HL-60 (cell line): Measurements from ENCODE around the gene CLCA4.

Experiments
- DNase-seq, 2 experiments: peaks; one replicate each; pipeline ENCODE4 v3.0.0-alpha.2; 2010 to 2020; ENCODE audit warnings: low read depth in 1 of 2, low spot score in 1 of 2
- H3K27ac ChIP-seq: fragments of 250-450 bp; sonication (Bioruptor Pico); replicated peaks from 2 replicates; pipeline ENCODE4 v1.5.1; 2020; ENCODE audit warnings: mild to moderate bottlenecking, moderate library complexity
- H3K27me3 ChIP-seq: fragments of 250-450 bp; sonication (Bioruptor Pico); 2 replicates; pipeline ENCODE4 v1.5.1; 2021; ENCODE audit warnings: mild to moderate bottlenecking, moderate library complexity; ENCODE audit not compliant: insufficient read depth, poor library complexity, severe bottlenecking
- H3K4me3 ChIP-seq: replicated peaks from 2 replicates; pipeline ENCODE4 v1.5.1; 2011; ENCODE audit warnings: mild to moderate bottlenecking, control low read depth, low read length; ENCODE audit not compliant: insufficient read depth
- GABPA ChIP-seq: IDR thresholded peaks from 2 replicates; pipeline ENCODE4 v1.6.1; 2012; ENCODE audit warnings: low read depth
- POLR2AphosphoS5 ChIP-seq: IDR thresholded peaks from 2 replicates; pipeline ENCODE4 v1.6.1; 2012; ENCODE audit warnings: low read depth
- REST ChIP-seq: IDR thresholded peaks from 2 replicates; pipeline ENCODE4 v1.6.1; 2012; ENCODE audit warnings: low read depth; ENCODE audit not compliant: insufficient replicate concordance
- SPI1 ChIP-seq: IDR thresholded peaks from 2 replicates; pipeline ENCODE4 v1.6.1; 2012; ENCODE audit warnings: low read depth, mild to moderate bottlenecking, borderline replicate concordance
- TF ChIP-seq, protein P1 (sequence below): IDR thresholded peaks from one replicate; pipeline ENCODE4 v1.5.1; 2011; ENCODE audit warnings: low read length, control low read depth, inconsistent platforms; ENCODE audit not compliant: insufficient read depth

CLCA4 gene

DNA sequence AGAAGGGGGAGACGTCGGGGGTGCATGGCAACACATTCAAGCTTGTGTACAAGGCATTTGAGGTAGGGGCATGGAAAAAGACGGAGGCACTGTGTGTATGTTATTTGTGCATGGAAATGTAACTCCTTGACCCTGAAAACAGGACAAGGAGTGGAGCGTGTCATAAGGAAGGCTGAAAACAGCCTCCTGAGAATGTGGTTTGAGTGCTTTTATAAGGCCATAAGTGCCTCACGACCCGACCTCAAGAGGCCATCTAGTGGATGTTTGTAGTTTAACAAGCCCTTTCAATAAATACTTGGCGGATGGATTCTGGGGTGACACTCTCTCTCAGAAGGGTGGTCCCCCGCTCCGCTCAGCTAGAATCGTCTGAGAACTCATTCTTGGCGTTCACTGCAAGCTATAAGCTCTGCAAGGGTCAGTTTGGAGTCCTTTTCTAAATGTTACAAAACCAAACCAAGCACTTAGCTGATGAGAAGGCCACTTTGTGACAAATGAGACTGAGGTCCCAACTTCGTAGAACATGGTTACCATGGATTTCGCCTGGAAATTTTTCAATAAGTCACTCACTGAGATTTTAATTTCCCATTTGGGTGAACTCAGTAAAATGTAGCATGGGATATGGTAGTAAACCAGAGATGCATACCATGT, 38.8 kb upstream of the CLCA4 start:
- peak in 1 of 2 experiments; percentile 17 for DNase-seq
- no peaks in the 10 kb centered on the region for H3K27me3 ChIP-seq
- TF ChIP-seq GABPA (no peak), SPI1 (no peak), POLR2AphosphoS5 (no peak), REST (no peak)
- TF ChIP-seq, protein P1, sequence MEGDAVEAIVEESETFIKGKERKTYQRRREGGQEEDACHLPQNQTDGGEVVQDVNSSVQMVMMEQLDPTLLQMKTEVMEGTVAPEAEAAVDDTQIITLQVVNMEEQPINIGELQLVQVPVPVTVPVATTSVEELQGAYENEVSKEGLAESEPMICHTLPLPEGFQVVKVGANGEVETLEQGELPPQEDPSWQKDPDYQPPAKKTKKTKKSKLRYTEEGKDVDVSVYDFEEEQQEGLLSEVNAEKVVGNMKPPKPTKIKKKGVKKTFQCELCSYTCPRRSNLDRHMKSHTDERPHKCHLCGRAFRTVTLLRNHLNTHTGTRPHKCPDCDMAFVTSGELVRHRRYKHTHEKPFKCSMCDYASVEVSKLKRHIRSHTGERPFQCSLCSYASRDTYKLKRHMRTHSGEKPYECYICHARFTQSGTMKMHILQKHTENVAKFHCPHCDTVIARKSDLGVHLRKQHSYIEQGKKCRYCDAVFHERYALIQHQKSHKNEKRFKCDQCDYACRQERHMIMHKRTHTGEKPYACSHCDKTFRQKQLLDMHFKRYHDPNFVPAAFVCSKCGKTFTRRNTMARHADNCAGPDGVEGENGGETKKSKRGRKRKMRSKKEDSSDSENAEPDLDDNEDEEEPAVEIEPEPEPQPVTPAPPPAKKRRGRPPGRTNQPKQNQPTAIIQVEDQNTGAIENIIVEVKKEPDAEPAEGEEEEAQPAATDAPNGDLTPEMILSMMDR = no peak

DNA sequence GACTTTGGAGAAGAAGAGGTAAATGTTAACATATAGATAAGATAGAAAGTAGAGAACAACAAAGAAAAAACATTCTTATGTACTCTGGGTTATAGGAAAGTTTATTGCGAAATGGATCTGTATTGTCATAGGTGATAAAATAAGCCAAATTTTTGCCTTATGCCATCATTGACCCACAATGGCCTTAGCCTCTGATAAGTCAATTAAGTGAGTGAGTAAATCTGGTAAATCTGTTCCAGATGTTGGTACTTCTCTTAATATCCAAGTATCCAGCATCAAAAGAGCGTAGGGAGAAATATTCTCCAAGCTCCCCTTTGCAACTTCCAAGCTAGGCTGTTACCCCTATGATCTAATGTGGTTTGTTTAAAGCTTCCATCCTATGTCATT, 38.3 kb upstream of the CLCA4 start:
- DNase-seq = no peak
- no peak overlapping the region for H3K27ac ChIP-seq

More for the DNA sequence above, 38.8 kb upstream of the CLCA4 start:
- H3K27ac ChIP-seq = no peak overlapping the region
- H3K4me3 ChIP-seq = no peak overlapping the region

DNA sequence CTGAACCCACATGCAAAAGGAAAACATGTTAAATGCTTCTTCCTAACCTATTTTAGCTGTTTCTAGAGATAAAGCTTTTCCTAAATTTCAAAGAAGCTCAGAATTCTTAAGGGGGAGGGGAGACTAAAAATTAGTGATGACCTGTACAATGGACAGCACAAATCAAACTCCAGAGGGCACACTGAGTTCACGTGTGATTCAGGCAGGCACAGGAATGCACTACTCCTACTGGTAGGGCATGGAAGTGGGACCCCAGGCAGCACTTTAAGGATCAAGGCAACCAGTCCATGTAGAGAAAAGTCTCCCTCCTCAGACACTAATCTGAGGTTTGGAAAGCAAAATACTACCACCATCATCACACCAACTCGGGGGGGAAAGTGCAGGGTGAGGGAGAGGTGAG, 31.3 kb upstream of the CLCA4 start:
- no peaks in the 10 kb centered on the region for H3K27me3 ChIP-seq
- H3K27ac ChIP-seq = no peak overlapping the region
- TF ChIP-seq, protein P1 = no peak
- TF ChIP-seq SPI1 (no peak), REST (no peak), POLR2AphosphoS5 (no peak), GABPA (no peak)
- no peak for DNase-seq
- H3K4me3 ChIP-seq = no peak overlapping the region

More for the DNA sequence above, 38.3 kb upstream of the CLCA4 start:
- no peaks in the 10 kb centered on the region for H3K27me3 ChIP-seq
- no peak overlapping the region for H3K4me3 ChIP-seq
- TF ChIP-seq REST (no peak), SPI1 (no peak), GABPA (no peak), POLR2AphosphoS5 (no peak)
- TF ChIP-seq, protein P1 = no peak
